GM18526 (cell line): ENCODE data around the gene CD36.

ENCODE experiments used
- POLR2A ChIP-seq: IDR thresholded peaks from 3 replicates; pipeline ENCODE4 v1.6.1; 2011; ENCODE audit not compliant: insufficient read length; ENCODE audit errors: extremely low read depth

Gene CD36

GRCh38 chr7:80618096-80618495 is 20.3 kb upstream of the CD36 start:
- TF ChIP-seq POLR2A = no peak

- TF ChIP-seq POLR2A = no peak
Observed at GRCh38 chr7:80619741-80620140, 18.7 kb upstream of the CD36 start.

- TF ChIP-seq POLR2A = no peak
Observed at GRCh38 chr7:80622541-80622940, 15.9 kb upstream of the CD36 start.

- TF ChIP-seq POLR2A = no peak
Observed at GRCh38 chr7:80623503-80624252, 14.8 kb upstream of the CD36 start.

- no peak for TF ChIP-seq POLR2A
Observed at GRCh38 chr7:80624763-80625162, 13.7 kb upstream of the CD36 start.

- no peak for TF ChIP-seq POLR2A
Observed at GRCh38 chr7:80629023-80629422, 9.4 kb upstream of the CD36 start.

- TF ChIP-seq POLR2A = no peak
Observed at GRCh38 chr7:80630608-80631405, 7.6 kb upstream of the CD36 start.

GRCh38 chr7:80631421-80631820 is 7.0 kb upstream of the CD36 start:
- TF ChIP-seq POLR2A = no peak

- TF ChIP-seq POLR2A = no peak
Observed at GRCh38 chr7:80632139-80632538, 6.3 kb upstream of the CD36 start.

- TF ChIP-seq POLR2A = no peak
Observed at GRCh38 chr7:80632819-80633218, 5.6 kb upstream of the CD36 start.

GRCh38 chr7:80634505-80634904 is 3.9 kb upstream of the CD36 start:
- TF ChIP-seq POLR2A = no peak

- TF ChIP-seq POLR2A = no peak
Observed at GRCh38 chr7:80635533-80635932, 2.9 kb upstream of the CD36 start.

- TF ChIP-seq POLR2A = no peak
Observed at GRCh38 chr7:80635998-80636397, 2.4 kb upstream of the CD36 start.

GRCh38 chr7:80636709-80637108 is 1.7 kb upstream of the CD36 start:
- TF ChIP-seq POLR2A = no peak

GRCh38 chr7:80637454-80637853 is 988 bp upstream of the CD36 start:
- no peak for TF ChIP-seq POLR2A

GRCh38 chr7:80639011-80639410 is 569 bp downstream of the CD36 start:
- no peak for TF ChIP-seq POLR2A
